ENCODE measurements around the gene KPNB1.

DNA sequence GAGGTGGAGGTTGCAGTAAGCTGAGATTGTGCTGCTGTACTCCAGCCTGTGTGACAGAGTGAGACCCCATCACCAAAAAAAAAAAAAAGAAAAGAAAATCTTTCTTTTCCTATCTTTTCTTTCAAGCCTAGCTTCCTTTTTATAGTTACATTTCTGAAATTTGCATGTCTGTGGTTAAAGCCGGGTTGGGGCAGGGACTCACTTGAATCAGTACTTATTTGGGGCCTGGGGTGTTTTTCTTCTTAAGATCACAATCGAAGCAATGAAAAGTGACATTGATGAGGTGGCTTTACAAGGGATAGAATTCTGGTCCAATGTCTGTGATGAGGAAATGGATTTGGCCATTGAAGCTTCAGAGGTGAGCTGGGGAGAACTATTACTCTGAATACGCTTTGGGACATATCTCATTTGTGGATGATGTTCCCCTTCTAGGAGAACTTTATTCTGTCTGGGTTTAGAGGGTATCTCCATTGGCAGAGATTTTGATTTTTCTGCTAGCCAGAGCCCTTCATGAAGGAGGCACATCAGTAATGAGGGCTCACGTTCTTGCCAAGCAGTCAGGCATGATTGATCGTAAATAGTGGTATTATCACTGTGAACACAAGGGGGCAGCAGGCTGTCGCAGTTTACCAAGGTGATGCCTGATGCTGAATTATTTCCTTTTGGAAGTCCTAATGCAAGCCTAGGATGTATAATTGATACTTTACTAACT, 14.3 kb downstream of the KPNB1 start:
- TF ChIP-seq HDGF (IDR thresholded peaks at IDR 0.05; ENCODE audit: borderline replicate concordance) (no peak), FOXK2 (IDR thresholded peaks at IDR 0.05) (no peak), FOXA1 (IDR thresholded peaks at IDR 0.05) (no peak), NFRKB (IDR thresholded peaks at IDR 0.05) (no peak), ZNF384 (IDR thresholded peaks at IDR 0.05) (no peak), ELF4 (IDR thresholded peaks at IDR 0.05) (no peak), SUZ12 (IDR thresholded peaks at IDR 0.05) (no peak), SP1 (IDR thresholded peaks at IDR 0.05) (no peak), BHLHE40 (IDR thresholded peaks at IDR 0.05; ENCODE audit: borderline replicate concordance) (no peak), L3MBTL2 (conservative IDR thresholded peaks at IDR 0.05) (no peak)
- TF ChIP-seq, protein P1, sequence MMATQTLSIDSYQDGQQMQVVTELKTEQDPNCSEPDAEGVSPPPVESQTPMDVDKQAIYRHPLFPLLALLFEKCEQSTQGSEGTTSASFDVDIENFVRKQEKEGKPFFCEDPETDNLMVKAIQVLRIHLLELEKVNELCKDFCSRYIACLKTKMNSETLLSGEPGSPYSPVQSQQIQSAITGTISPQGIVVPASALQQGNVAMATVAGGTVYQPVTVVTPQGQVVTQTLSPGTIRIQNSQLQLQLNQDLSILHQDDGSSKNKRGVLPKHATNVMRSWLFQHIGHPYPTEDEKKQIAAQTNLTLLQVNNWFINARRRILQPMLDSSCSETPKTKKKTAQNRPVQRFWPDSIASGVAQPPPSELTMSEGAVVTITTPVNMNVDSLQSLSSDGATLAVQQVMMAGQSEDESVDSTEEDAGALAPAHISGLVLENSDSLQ (IDR thresholded peaks at IDR 0.05), result peak; percentile 65
